Activated naive CD8-positive, alpha-beta T cell (primary cell): ENCODE data around the gene DEGS1.

ENCODE experiments used
- H3K27ac Mint-ChIP-seq: one replicate; pipeline ENCODE4 v1.8.0; 2021; ENCODE audit warnings: mixed read lengths
- H3K27me3 Mint-ChIP-seq: one replicate; pipeline ENCODE4 v1.8.0; 2021; ENCODE audit warnings: mixed read lengths
- H3K36me3 Mint-ChIP-seq: one replicate; pipeline ENCODE4 v1.8.0; 2021; ENCODE audit warnings: mixed read lengths
- H3K4me1 Mint-ChIP-seq: one replicate; pipeline ENCODE4 v1.8.0; 2021; ENCODE audit warnings: low read depth, mixed read lengths
- H3K4me3 Mint-ChIP-seq: one replicate; pipeline ENCODE4 v1.8.0; 2021; ENCODE audit warnings: mild to moderate bottlenecking, mixed read lengths
- H3K9me3 Mint-ChIP-seq: one replicate; pipeline ENCODE4 v1.8.0; 2021; ENCODE audit warnings: low read depth, mixed read lengths

The DEGS1 gene

DNA sequence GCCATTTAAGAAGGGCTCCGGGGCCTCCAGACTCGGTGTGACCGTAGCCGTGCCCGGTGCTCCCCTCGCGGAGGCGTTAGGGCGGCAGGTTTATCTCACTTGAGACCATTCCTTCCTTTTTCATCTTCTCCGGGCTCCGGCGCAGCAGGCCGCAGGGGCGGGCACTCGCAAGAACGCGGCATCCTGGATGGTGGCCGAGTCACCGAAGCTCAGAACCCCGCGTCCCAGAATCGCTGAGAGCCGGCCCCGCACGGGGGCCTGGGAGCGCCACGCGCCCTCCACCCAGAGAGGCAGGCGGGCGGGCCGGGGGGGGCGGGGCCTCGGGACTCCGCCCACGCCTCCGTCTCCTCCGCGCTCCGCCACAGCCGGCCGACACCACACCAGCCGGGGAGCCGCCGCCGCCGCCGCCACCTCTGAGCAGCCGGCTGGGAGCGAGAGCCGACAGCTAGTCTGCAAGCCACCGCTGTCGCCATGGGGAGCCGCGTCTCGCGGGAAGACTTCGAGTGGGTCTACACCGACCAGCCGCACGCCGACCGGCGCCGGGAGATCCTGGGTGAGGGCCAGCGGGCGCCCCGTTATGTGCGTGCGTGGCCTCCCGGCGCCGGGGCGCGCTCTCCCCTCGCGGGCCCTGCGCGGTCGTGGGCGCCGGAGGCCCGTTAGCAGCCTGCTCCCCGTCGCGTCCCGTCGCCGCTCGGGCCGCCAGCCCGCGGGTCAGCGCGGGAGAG is at the start of gene DEGS1:
Gene DEGS1, plus strand, starts transcription at position 375 of the 725 bp plus-strand sequence. Its CDS starts 97 bp downstream, at position 472.
- H3K4me3 Mint-ChIP-seq, result peak within 1 kb of the TSS; percentile 92
- H3K4me1 Mint-ChIP-seq, result peaks cover 49% of the 10 kb centered on the region
- no peaks in the 10 kb centered on the region for H3K9me3 Mint-ChIP-seq
- peak within 1 kb of the TSS; percentile 94 for H3K27ac Mint-ChIP-seq
- no peaks in the 10 kb centered on the region for H3K27me3 Mint-ChIP-seq
- H3K36me3 Mint-ChIP-seq, result peaks cover 2% of the 10 kb centered on the region

DNA sequence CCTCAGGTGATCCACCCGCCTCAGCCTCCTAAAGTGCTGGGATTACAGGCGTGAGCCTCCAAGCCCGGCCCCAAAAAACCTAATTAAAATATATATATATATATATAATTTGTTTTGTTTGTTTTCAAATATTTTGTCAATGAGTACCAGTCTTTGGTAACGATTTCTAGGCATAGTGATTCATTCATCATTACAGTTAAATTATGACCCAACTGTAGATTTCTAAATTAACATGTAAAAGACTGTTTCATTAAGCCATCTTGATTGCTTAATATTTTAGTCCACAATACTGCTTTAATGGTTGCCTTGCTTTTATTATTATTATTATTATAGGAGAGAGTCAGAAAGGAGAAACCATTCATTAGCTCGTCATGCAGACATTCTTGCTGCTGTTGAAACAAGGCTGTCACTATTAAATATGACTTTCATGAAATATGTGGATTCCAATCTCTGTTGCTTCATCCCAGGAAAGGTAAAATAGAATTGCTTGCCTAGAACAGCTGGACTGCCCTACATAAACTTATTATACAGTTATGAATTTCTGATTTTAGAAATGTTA is 49.2 kb upstream of the DEGS1 start:
- H3K27ac Mint-ChIP-seq, result no peak overlapping the region
- no peaks in the 10 kb centered on the region for H3K4me1 Mint-ChIP-seq
- no peaks in the 10 kb centered on the region for H3K27me3 Mint-ChIP-seq
- no peak overlapping the region for H3K4me3 Mint-ChIP-seq
- H3K36me3 Mint-ChIP-seq, result peaks cover 18% of the 10 kb centered on the region
- H3K9me3 Mint-ChIP-seq, result no peaks in the 10 kb centered on the region

DNA sequence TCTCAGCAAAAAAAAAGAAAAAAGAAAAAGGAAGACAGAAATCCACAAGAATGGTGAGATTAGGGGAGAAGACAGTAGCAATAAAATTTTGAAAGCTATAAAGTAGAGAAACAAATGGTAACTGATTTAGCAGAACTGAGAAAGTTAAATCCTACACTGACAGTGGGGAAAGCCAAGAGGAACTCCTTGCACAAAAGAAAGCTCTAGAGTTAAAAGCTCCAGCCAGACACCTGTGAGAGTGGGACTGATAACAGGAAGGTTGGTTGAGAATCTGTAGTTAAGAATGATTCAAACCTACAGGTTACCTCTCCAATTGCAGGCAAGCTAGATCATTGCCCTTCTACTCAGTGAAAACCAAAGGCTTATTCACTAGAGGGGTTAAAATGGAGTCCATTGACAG is 45.5 kb upstream of the DEGS1 start:
- H3K4me3 Mint-ChIP-seq, result no peak overlapping the region
- no peaks in the 10 kb centered on the region for H3K27me3 Mint-ChIP-seq
- no peaks in the 10 kb centered on the region for H3K4me1 Mint-ChIP-seq
- H3K36me3 Mint-ChIP-seq, result peaks cover 4% of the 10 kb centered on the region
- no peaks in the 10 kb centered on the region for H3K9me3 Mint-ChIP-seq
- H3K27ac Mint-ChIP-seq, result no peak overlapping the region

DNA sequence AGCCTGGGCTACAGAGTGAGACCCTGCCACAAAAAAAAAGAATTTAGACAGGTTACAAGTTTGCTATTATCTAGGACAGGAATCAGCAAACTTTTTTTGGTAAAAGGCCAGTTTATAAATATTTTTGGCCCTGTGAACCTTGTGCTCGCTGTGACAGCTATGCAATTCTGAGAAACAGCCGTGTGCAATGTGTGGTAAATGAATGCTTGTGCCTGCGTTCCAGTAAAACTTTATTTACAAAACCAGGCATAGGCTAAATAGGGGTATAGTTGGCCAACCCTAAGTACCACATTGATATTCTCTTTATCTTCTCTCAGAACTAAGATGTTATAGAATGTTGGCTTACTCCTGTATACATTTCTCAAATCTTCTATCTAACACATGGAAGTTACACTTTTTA is 44.8 kb upstream of the DEGS1 start:
- Mint-ChIP-seq H3K36me3 (no peaks in the 10 kb centered on the region), H3K27me3 (no peaks in the 10 kb centered on the region), H3K4me3 (no peak overlapping the region), H3K9me3 (no peaks in the 10 kb centered on the region), H3K4me1 (no peaks in the 10 kb centered on the region), H3K27ac (no peak overlapping the region)

DNA sequence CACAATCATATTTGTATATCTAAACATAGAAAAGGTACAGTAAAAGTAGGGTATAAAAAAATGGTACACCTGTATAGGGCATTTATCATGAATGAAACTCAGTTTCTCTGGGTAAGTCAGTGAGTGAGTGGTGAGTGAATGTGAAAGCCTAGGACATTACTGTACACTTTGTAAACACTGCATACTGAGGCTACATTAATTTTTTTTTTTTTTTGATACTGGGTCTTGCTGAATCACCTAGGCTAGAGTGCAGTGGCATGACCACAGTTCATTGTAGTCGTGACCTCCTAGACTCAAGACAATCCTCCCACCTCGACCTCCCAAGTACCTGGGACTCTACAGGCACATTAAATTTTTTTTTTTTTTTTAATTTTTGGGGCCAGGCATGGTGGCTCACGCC is 41.3 kb upstream of the DEGS1 start:
- Mint-ChIP-seq H3K4me3 (no peak overlapping the region), H3K27me3 (no peaks in the 10 kb centered on the region), H3K36me3 (no peaks in the 10 kb centered on the region), H3K9me3 (no peaks in the 10 kb centered on the region), H3K27ac (no peak overlapping the region), H3K4me1 (no peaks in the 10 kb centered on the region)

DNA sequence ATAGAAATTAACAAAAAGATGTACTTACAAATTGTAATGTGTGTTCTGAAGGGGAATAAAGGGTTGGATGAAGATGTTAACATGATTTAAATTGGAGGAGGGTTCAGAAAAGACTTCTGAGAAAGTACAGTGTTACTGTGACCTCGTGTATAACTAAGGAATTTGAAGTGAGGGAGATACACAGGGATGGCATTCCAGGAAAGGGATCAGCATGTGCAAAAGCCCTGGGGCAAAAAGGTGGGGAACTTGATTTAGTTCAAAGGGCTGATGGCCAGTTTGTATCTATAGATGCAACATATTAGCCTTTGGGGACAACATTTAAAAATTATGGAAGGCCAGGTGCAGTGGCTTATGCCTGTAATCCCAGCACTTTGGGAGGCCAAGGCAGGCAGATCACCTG is 33.3 kb upstream of the DEGS1 start:
- Mint-ChIP-seq H3K27ac (no peak overlapping the region), H3K27me3 (no peaks in the 10 kb centered on the region), H3K9me3 (no peaks in the 10 kb centered on the region)

DNA sequence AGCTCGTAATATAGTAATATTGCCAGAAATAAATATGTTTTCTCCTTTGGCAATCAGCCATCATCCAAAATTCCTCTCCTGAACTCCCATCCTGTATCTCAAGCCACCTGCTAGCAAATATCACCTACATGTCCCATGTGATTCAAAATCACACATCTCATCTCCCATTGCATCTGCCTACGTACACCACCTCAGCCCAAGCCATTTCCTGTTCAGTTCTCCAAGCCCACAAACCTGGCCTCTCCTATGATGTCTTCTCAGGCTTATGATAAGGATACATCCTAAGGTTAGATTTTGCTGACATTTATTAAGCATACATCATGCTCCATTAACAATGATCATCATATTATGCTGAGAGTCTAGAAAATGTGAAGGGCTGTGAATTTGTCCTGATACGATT is 31.9 kb upstream of the DEGS1 start:
- Mint-ChIP-seq H3K4me3 (no peak overlapping the region), H3K36me3 (peaks cover 9% of the 10 kb centered on the region), H3K27ac (peak overlapping the region; percentile 36), H3K27me3 (no peaks in the 10 kb centered on the region), H3K4me1 (peaks cover 17% of the 10 kb centered on the region), H3K9me3 (no peaks in the 10 kb centered on the region)

More for the DNA sequence above, 33.3 kb upstream of the DEGS1 start:
- Mint-ChIP-seq H3K36me3 (peaks cover 6% of the 10 kb centered on the region), H3K4me1 (peaks cover 17% of the 10 kb centered on the region), H3K4me3 (no peak overlapping the region)

DNA sequence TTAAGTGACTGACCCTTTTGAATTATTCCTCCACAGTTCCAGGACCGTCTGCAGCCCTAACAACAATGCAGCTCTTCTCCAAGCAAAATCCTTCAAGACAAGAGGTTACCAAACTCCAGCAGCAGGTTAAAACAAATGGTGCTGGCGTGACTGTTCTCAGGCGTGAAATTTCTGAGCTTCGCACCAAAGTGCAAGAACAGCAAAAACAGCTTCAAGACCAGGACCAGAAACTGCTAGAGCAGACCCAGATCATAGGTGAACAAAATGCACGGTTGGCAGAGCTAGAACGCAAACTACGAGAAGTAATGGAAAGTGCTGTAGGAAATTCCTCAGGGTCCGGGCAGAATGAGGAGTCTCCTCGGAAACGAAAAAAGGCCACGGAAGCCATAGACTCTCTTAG is 25.7 kb upstream of the DEGS1 start:
- Mint-ChIP-seq H3K36me3 (peaks cover 7% of the 10 kb centered on the region), H3K27ac (no peak overlapping the region), H3K27me3 (no peaks in the 10 kb centered on the region), H3K4me3 (no peak overlapping the region), H3K9me3 (no peaks in the 10 kb centered on the region), H3K4me1 (peaks cover 1% of the 10 kb centered on the region)

DNA sequence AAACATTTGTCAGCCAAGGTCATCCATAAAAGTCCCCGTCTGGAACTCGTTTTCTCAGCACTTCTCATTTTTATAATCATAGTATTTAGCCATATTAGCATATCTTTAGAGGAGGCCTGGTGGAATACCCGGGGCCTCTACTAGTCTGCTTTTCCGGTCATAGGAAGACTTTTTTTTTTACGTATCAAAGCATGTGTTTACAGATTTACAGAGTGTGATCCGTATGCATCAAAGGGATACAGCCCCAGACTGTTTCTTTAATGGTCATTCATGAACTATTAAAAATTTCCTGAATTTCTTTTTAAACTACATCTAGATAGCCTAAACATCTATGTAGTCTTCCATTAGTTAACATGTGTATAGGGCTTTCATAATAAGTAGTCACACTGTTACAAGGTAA is 23.5 kb upstream of the DEGS1 start:
- no peaks in the 10 kb centered on the region for H3K9me3 Mint-ChIP-seq

DNA sequence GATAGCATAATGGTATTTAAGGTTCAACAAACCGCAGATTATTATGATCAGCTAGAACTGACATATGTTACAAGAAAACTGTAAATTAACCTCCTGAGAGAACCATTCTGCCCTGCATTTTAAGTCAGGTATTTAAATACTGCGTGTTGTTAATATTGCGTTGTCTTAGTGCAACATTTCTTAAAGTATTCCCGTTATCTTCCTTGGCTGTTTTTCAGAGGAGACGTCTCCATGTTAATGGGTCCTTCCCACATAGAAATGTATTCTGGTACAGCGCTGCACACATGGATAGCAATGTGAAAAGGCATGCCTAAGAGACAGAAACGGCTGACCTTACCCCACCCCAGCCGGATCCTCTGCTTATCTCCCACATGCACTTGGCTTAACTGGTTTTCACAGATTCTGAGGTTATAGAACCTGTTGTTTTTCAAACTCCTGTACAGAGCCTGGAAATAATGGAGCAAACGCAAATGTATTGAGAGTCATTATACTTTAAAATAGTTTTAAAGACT is 22.8 kb upstream of the DEGS1 start:
- H3K4me1 Mint-ChIP-seq, result no peaks in the 10 kb centered on the region
- peaks cover 7% of the 10 kb centered on the region for H3K36me3 Mint-ChIP-seq
- H3K27me3 Mint-ChIP-seq, result no peaks in the 10 kb centered on the region
- no peak overlapping the region for H3K4me3 Mint-ChIP-seq
- H3K9me3 Mint-ChIP-seq, result no peaks in the 10 kb centered on the region
- H3K27ac Mint-ChIP-seq, result no peak overlapping the region

More for the DNA sequence above, 23.5 kb upstream of the DEGS1 start:
- Mint-ChIP-seq H3K36me3 (peaks cover 7% of the 10 kb centered on the region), H3K4me3 (no peak overlapping the region), H3K4me1 (no peaks in the 10 kb centered on the region), H3K27ac (no peak overlapping the region), H3K27me3 (no peaks in the 10 kb centered on the region)

DNA sequence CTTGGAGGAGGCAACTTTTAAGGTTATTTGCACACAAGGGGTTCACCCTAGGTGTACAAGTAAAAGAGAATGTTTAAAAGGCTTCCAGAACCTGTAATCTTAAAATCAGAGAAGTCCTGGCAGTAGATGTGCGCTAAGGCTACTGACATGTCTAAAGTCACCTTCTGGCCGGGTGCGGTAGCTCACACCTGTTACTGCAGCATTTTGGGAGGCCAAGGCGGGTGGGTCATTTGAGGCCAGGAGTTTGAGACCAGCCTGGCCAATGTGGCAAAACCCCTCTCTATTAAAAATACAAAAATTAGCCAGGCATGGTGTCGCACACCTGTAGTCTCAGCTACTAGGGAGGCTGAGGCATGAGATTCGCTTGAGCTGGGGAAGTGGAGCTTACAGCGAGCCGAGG is 20.3 kb upstream of the DEGS1 start:
- Mint-ChIP-seq H3K27ac (no peak overlapping the region), H3K9me3 (no peaks in the 10 kb centered on the region), H3K4me3 (no peak overlapping the region), H3K4me1 (no peaks in the 10 kb centered on the region), H3K36me3 (peaks cover 2% of the 10 kb centered on the region), H3K27me3 (no peaks in the 10 kb centered on the region)

DNA sequence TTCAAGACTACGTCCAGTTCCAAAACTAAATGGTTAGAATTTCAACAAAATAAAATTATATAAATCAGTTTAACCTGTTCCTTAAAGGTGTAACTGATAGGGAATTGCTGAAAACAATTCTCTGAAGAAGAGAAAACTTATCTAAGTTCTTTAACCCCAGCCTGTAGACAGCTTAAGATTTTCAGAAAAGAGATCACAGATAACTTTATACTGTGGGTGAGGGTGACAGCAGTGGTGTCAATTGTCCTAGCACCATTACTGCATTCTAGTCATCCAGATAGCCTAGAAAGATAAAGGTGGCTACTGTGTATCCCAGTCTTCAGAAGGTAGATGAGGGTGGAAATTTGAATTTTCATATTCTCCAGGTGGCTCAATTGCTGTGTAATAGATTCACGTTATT is 19.7 kb upstream of the DEGS1 start:
- H3K27ac Mint-ChIP-seq, result no peak overlapping the region

DNA sequence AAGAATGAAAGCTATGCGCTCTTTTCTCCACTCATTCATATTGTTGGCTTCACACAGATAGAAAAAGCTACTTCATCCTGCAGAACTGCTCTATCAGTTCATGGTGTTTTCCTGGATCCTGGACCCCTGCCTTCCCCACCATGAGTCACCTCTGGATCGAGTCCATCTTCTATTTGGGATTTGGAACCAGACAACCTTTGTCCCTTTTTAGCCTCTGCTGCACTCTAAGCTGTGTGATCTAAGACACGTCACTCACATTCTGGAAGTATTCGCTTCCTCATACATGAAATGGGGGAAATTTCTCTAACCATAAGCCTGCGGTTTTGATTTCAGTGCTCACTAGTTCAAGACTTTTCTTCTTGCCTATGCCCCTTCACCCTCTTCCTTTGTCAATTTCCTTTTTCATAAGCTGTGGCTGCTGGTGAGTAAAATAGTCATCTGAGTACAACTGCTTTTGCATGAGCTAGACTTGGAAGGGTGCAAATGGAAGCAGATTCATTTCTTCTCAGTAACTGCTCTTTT is 14.1 kb upstream of the DEGS1 start:
- H3K9me3 Mint-ChIP-seq, result no peaks in the 10 kb centered on the region
- H3K27me3 Mint-ChIP-seq, result no peaks in the 10 kb centered on the region
- H3K4me3 Mint-ChIP-seq, result peak overlapping the region; percentile 42
- peaks cover 5% of the 10 kb centered on the region for H3K36me3 Mint-ChIP-seq
- peaks cover 32% of the 10 kb centered on the region for H3K4me1 Mint-ChIP-seq
- peak overlapping the region; percentile 64 for H3K27ac Mint-ChIP-seq

More for the DNA sequence above, 19.7 kb upstream of the DEGS1 start:
- Mint-ChIP-seq H3K9me3 (no peaks in the 10 kb centered on the region), H3K4me3 (no peak overlapping the region), H3K27me3 (no peaks in the 10 kb centered on the region), H3K36me3 (peaks cover 2% of the 10 kb centered on the region), H3K4me1 (no peaks in the 10 kb centered on the region)

DNA sequence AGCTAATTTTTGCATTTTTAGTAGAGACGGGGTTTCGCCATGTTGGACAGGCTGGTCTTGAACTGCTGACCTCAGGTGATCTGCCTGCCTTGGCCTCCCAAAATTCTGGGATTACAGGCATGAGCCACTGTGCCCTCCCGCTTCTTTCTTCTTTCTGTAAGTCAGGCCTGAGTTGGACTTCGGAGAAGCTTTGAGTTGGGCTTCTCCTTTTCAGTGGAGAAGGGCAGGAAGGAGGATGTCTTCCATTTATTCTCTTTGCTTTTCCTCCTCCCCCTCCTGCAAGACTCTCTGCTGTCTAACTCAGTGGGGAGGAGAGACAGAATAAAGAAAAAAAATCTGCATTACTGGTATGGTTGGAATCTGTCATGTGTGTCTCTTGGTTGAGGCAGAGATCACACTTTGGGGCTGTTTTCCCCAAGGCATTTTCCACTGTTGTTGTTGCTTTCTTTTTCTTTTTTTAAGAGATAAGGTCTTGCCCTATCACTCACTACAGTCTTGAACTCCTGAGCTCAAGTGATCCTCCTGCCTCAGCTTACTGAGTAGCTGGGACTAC is 13.2 kb upstream of the DEGS1 start:
- Mint-ChIP-seq H3K9me3 (no peaks in the 10 kb centered on the region), H3K36me3 (peaks cover 5% of the 10 kb centered on the region), H3K27ac (no peak overlapping the region), H3K27me3 (no peaks in the 10 kb centered on the region), H3K4me1 (peaks cover 32% of the 10 kb centered on the region), H3K4me3 (peak overlapping the region; percentile 23)

DNA sequence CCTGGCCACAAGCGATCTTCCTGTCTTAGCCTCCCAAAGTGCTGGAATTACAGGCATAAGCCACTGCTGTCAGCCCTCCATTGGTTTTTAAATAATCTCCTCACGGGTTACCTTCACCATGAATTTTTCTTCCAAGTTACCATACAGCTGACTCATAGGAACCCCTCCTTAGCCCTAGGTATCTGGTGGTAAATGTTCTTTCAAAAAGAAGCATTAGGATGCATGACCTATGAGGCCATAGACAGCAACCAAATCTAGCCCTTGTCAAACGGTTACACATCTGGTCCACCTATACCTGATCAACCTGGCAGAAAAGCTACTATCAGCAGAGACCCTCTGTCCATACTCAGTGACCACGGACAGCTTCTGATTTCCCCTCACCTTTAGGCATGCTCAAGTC is 12.7 kb upstream of the DEGS1 start:
- Mint-ChIP-seq H3K4me3 (peak overlapping the region; percentile 44), H3K27me3 (no peaks in the 10 kb centered on the region), H3K27ac (peak overlapping the region; percentile 61), H3K4me1 (peaks cover 32% of the 10 kb centered on the region), H3K36me3 (peaks cover 5% of the 10 kb centered on the region), H3K9me3 (no peaks in the 10 kb centered on the region)
